ENCODE results near the gene PRIMPOL.

- TF ChIP-seq CTCF (conservative IDR thresholded peaks at IDR 0.05; ENCODE audit: low read depth, low read length) (no peak), EZH2 (IDR thresholded peaks at IDR 0.05; ENCODE audit: low read length, unreplicated experiment) (no peak), EZH2phosphoT487 (IDR thresholded peaks at IDR 0.05; ENCODE audit: borderline replicate concordance, low read length) (no peak)
Observed at GRCh38 chr4:184680698-184681097, 31.2 kb downstream of the PRIMPOL start.
